Camera-type eye (tissue), 1 donor: ENCODE measurements around the gene CBL. TPM values are rescaled to one million over a fixed set of nuclear protein-coding genes. Genes with fewer than 3 reads are reported as not detected.

Experiments
- total RNA-seq: library from RNA; depleted of rRNA; stranded (reverse); fragments of >200 nt; gene quantifications from one replicate; pipeline ENCODE4 v1.2.3, GENCODE V29; 2014

The CBL gene
- total RNA-seq = 23.1 TPM

DNA sequence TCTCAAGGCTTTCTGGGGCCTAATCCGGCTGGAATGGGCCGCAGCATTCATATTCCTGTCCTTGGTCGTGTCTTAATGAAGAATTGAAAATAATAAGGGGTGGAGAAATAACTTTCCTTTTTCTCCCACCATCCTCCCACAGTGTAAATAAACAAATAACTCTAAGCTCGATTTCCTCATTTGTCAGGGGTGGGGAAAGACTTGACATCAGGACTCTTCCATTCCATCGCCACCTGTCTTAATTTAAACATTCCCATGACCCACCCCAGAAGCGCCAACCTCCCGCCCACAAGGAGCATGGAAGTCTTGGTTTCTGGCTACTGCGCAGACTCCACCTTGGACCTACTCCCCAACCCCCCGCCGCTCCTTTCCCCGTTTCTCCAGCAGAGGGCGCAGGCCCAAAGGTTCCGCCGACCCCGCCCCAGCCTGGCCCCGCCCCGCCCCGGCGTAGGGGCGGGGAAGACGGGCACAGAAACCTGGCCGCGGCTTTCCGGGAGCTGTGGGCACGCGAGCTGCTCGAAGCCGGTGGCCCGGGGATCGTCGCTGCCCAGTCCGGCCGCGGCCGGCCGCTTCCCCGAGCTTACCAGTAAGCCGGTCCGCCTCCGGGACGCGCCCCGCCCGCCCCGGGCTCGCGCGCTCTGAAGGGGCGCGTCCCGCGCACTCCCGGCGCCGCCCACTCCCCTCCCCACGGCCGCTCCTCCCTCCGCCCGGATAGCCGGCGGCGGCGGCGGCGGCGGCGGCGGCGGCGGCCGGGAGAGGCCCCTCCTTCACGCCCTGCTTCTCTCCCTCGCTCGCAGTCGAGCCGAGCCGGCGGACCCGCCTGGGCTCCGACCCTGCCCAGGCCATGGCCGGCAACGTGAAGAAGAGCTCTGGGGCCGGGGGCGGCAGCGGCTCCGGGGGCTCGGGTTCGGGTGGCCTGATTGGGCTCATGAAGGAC, at the start of gene CBL:
Gene CBL (plus strand): TSS at position 766 of the 937 bp plus-strand sequence. CDS start 79 bp downstream, at position 845.

DNA sequence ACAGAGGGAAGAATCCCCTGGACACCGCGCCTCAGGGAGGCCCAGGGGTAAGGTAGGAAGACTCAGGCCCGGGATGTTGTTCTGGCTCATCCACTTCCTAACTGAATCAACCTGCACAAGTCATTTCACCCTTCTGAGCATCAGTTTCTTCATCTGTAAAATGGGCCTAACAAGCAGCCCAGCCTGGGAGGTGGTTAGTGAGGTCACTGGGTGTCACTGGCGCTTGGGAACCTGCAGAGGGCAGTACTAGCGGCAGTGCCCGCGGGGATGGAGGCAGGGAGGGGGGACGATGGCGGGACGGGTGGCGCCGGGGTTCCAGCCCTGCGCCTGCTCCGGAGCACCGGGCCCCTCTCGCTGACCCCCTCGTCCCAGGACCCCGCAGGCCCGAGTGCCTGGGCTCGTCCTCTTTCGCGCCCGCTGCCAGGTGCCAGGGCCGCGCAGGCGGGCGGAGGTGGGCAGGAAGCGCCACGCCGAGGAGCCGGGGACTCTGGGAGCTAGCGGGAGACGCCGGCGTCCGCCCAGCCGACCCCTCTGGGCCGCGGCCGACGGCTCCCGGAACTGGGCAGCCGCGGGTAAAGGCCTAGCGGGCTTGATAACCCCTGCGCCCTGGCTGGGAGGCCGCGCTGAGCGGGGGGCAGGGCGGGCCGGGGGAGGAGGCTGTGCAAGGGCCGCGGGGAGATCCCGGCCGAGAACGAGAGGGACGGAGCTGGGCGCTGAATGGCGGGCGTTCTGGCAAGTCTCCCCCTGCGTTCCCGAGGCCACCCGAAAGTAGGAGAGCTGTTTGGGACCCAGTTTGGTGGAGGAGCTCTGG, 37.5 kb upstream of the CBL start, which contains the start of gene NLRX1:
Gene NLRX1 (plus strand): TSS at position 255 of the 811 bp plus-strand sequence. CDS start 2,679 bp downstream, outside the sequence.

DNA sequence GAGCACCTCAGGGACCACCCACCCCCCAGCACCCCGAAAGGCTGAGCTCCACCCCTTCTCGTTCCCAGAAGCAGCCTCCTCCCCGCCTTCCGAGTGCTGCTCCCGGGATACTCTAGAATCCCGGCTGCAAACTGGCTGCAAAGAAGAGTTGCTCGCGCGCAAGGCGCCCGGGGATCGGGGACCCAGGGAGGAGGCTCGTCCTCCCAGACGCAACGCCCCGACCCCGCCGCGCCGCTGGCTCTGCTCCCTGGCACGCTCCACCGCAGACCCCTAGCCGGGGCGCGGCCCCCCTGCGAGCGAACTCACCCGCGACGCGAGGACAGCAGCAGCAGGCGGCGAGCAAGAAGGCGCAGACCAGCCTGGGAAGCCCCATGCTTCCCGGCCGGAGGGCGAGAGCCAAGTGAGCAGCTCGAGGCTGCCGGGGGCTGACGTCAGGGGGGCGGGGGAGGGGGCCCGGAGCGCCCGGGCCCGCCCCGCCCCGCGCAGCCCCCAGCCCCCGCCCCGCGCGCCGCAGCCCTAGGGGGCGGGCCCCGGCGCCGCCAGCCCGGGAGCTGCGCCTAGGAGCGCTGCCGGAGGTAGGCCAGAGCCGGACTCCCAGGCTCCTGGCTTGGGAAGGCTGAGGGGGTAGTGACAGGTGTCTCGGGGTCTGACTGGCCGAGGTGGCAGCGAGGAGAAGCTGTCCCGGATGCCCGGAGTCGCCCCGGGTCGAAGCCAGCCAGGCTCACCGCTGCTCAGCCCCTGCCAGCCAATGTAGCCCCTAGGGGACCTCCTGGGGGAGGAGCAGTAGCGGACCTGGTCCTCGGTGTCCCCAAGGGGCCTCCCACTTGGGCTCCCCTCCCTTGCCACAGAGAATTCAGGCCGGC, 110.8 kb downstream of the CBL start, which contains the start of gene MCAM:
Gene MCAM (minus strand): TSS at position 402 of the 863 bp plus-strand sequence. CDS start 29 bp downstream, at position 373.

DNA sequence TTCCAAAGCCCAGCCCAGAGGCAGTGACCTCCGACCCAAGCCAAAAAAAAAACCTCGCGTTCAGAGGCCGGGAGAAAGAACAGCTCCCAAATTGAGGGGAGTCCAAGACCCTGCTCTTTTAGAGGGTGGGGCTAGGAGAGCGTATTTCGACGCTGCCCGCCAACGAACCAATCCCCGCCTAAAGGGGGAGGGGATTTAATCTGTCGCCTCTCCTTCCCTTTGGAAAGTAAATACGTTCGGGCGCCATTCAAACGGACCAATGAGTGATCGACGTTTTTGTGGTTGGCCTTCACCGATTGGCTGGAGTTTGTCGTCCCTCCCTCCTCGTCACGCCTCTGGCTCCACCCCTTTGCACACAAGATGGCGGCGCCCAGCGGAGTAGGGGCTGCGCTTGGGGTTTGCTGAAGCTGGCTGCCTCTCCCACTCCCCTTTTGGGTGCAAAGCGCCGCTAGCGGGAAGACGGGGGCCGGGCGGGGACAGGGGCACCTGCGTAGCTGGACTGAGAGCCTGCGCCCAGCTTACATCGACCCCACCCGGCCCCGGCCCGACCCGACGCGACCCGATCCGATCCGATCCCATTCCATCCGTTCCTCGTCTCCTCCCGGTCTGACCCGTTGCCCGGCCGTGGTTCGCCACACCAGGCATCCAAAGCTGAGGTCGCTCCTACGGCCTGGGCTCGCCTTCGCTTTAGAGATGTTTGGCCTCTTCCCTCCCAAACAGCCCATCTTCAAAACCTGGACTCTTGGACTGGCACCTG, 128.2 kb downstream of the CBL start, which contains the start of gene RNF26:
Gene RNF26 (plus strand): TSS at position 354 of the 757 bp plus-strand sequence. CDS start 596 bp downstream, outside the sequence.

DNA sequence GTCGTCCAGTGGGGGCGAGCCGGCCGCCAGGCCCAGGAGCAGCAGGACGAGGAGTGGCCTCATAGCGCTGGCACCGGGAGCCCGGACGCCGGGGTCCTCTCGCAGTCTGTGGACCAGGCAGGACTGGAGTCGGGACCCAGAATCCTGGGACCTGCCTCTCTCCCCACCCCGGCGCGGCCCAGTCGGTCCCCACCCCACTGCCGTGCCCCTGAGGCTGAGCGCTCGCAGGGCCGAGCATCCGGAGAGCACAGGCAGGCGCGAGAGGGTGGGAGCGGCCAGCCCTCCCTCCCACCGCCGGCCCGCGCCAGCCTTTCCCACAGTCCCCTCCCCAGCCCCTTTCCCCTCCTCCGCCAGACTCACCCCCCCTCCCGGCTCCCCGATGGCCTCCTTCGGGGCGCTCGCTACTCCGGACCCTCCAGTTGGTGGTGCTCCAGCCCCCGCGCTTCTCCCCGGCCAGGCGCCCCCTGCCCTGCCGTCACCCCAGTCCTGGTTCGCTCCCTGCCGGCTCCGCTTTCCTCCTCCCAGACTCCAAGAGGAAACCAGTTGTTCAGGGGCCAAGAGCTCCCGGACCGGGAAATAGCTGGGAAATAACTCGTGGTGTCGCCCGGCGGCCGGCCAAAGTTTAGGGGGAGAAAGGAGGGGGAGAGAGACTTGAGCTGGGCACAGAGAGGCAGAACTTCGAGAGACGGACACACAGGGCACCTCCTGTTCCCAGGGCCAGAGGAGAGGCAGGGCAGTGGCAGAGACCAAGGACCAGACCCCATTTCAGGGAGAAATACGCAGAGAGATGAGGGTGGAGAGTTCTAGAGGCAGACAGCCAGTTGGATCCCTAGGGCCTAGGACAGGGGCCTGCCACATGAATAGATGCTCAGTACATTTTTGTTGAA, 134.4 kb downstream of the CBL start, which contains the start of gene C1QTNF5:
Gene C1QTNF5 (minus strand): TSS at position 549 of the 887 bp plus-strand sequence. CDS start 486 bp downstream, at position 63.

DNA sequence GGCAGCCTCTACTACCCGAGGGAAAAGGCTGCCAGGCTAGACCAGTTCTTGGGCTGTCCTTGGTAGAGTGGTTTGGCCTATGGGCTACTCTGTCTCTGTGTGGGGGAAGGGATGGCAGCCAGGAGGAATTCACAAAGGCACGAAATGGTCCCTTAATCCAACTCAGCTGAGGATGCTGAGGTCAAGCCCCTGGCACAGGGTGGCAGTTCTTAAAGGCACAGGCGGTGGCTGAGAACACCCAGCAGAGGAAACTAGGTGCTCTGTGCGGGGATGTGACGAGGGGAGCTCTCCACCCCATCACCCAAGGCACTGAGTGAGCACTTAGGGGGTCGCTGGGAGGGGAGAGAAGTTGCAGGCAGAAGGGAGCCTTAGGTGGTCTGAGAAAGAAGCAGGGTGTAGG, 140.5 kb downstream of the CBL start, which contains the start of gene MFRP:
Gene MFRP (minus strand): TSS at position 101 of the 400 bp plus-strand sequence. CDS start 192 bp downstream, outside the sequence.

Other genes with a start within 250 kb of the CBL start
- gene FOXR1, start 234.6 kb upstream of the CBL start, total RNA-seq = not detected
- gene CENATAC, start 208.2 kb upstream of the CBL start, total RNA-seq = 48.5 TPM
- 786 TPM for gene RPS25, start 188.0 kb upstream of the CBL start, total RNA-seq
- gene TRAPPC4, start 187.6 kb upstream of the CBL start, total RNA-seq = 57.7 TPM
- 24.0 TPM for gene SLC37A4, start 175.5 kb upstream of the CBL start, total RNA-seq
- gene HYOU1, start 149.1 kb upstream of the CBL start, total RNA-seq = 74.0 TPM
- gene VPS11, start 138.5 kb upstream of the CBL start, total RNA-seq = 36.0 TPM
- 7.9 TPM for gene HMBS, start 121.5 kb upstream of the CBL start, total RNA-seq
- gene DPAGT1, start 104.5 kb upstream of the CBL start, total RNA-seq = 29.1 TPM
- gene C2CD2L, start 99.0 kb upstream of the CBL start, total RNA-seq = 9.8 TPM
- 24.4 TPM for gene HINFP, start 84.8 kb upstream of the CBL start, total RNA-seq
- 14.6 TPM for gene ABCG4, start 57.3 kb upstream of the CBL start, total RNA-seq
- gene NLRX1, start 37.6 kb upstream of the CBL start, total RNA-seq = 24.0 TPM
- gene NHERF4, start 20.9 kb upstream of the CBL start, total RNA-seq = 0.44 TPM
- gene MCAM, start 110.8 kb downstream of the CBL start, total RNA-seq = 546 TPM
- 10.6 TPM for gene RNF26, start 128.2 kb downstream of the CBL start, total RNA-seq
- 47.1 TPM for gene C1QTNF5, start 134.5 kb downstream of the CBL start, total RNA-seq
- gene MFRP, start 140.4 kb downstream of the CBL start, total RNA-seq = 5.8 TPM
- gene USP2, start 175.4 kb downstream of the CBL start, total RNA-seq = 24.4 TPM
- gene THY1, start 216.8 kb downstream of the CBL start, total RNA-seq = 37.3 TPM